Erythroblast (primary cell): ENCODE measurements around the gene ECEL1.

ENCODE experiments used
- DNase-seq, 2 experiments: peaks; one replicate each; lab custom pipeline; 2025; lab: John Stamatoyannopoulos, UW
- GATA1 ChIP-seq: IDR thresholded peaks from 2 replicates; pipeline ENCODE4 v1.6.1; 2011; ENCODE audit warnings: low read depth, mild to moderate bottlenecking, control low read depth, low read length, moderate library complexity
- POLR2A ChIP-seq: IDR thresholded peaks from 2 replicates; pipeline ENCODE4 v1.6.1; 2011; ENCODE audit warnings: mild to moderate bottlenecking, low read length

Gene ECEL1

DNA sequence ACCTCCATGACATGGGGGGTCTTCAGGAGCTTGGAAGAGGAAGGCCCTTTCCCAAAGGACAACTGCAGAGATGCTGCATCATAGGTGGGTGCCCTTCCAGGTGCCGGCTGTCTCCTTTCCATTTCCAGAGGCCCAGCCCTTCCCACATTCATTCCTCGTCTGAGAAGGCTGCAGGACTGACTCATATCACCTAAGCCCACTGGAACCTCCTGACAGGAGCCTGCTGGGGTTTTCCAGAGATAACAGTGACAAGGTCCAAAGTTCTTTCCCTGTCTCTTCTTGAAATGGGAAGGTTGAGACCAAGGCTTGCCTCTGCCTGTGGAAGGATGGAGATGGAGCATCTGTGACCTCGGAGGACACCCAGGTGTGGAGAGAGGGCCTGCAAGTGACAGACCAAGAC is 28.9 kb upstream of the ECEL1 start:
- TF ChIP-seq GATA1 (no peak), POLR2A (no peak)
- no peak for DNase-seq

DNA sequence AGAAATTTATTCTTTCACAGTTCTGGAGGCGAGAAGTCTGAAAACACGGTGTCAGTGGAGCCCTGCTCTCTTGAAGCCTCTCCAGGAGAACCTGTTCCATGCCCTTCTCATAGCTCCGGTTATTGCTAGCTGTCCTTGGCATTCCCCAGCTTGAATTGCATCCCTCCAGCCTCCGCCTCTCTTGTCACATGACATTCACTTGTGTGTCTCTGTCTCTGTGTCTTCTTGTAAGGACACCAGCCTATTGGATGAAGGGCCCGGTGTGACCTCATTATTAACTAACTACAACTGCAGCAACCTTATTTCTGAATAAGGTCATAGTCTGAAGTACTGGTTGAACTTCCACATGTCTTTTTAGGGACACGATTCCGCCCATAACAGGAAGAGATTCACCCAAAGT is 28.0 kb upstream of the ECEL1 start:
- TF ChIP-seq POLR2A: no peak
- no peak for TF ChIP-seq GATA1
- no peak for DNase-seq

DNA sequence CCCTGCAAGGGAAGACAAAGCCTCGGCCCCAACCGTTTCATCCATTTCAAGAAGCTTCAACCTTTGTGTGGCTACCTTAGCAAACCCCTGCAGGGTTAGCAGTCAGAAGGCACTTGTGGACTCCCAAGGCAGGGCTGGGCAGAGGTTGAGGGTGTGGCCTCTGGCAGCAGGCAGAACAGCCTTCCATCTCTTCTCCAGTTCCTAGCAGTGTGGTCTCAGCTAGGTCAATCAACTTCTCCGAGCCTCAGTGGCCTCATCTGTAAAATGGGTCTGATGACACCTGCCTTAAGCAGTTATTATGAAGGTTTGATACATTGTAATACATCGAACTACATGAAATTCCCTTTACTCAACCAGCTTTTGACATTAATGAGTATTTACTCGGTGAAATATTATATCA is 25.7 kb upstream of the ECEL1 start:
- no peak for DNase-seq
- TF ChIP-seq GATA1 (no peak), POLR2A (no peak)

DNA sequence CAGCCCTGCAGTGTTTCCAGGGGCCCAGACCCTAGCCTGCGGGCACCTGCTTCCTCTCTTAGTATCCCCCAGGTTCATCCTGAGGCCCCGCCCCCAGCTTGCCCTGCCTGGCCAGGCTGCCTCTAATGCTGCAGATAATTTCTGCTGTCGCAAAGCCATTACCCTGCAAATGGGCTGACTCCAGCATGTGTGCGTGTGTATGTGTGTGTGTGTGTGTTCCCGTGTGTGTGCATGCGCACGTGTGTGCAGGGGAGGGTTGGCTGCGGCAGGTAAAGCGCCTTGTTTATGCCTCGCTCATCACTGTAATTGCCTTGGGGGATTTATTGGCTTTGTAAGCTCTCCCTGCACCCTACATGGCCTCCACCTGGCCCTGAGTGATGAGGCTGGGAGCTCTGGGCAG is 25.0 kb upstream of the ECEL1 start:
- no peak for TF ChIP-seq POLR2A
- TF ChIP-seq GATA1: no peak
- DNase-seq: no peak

DNA sequence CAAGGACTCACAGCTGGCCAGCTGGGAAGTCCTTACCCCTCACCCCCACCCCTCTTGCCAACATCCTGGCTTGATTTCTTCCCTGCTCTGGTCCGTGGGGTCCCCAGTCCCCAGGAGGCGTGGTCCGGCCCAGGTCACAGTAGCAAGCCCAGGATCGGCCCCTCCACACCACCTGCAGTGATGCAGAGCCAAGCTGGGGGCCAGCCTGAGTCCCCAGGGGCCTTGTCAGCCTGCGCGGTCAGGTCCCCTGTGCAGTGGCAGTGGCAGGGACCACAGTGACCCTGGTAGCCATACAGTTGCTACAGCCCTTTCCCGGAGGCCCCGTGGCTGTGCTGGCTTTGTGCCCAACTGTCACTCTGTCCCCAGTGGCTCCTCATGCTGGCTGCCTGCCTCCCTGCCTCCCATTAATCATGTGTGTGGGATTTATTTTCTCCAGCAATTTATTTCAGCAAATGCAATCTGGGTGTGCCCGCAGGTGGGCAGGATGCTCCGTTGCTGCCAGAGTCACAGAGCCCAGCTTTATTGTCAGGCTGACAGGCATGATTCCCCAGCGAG is 23.8 kb upstream of the ECEL1 start:
- DNase-seq: no peak
- TF ChIP-seq GATA1: no peak
- TF ChIP-seq POLR2A: no peak

DNA sequence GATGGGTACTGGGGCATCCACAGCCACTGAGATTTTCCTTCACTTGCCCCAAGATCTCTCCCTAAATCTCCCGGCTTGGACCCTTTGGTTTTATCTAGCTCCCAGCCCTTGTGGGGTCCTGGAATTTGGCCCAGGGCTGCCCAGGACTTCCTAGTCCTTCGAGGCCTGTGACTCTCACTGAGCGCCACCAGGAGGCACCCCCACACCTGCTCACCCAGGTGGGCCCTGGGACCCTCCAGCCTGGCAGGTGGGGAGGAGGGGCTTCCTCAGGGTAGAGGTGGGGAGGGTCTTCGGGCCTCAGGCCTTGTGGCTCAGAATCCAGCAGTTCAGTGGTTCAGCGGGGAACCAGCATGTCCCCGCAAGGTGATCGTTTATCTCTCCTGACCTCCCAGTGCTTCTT is 20.6 kb upstream of the ECEL1 start:
- no peak for DNase-seq
- TF ChIP-seq POLR2A (no peak), GATA1 (no peak)

DNA sequence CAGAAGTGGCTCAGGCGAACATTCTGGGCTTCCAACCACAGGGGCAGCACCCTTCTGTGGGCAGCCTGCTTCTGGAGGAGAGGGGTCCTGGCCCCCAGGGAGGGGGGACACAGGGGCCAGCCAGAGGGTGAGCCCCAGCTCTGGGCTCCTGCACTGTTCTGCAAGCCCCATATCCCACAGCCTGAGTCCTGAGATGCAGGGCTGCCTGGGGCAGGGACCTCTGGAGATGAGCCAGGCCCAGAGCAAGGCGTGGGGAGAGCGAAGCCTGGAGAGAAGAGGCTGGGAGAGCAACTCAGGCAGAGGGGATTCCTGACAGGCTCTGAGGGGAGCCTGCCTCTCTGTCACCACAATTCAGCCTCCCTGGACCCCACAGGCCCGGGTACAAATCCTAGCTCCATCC is 19.1 kb upstream of the ECEL1 start:
- DNase-seq: no peak

DNA sequence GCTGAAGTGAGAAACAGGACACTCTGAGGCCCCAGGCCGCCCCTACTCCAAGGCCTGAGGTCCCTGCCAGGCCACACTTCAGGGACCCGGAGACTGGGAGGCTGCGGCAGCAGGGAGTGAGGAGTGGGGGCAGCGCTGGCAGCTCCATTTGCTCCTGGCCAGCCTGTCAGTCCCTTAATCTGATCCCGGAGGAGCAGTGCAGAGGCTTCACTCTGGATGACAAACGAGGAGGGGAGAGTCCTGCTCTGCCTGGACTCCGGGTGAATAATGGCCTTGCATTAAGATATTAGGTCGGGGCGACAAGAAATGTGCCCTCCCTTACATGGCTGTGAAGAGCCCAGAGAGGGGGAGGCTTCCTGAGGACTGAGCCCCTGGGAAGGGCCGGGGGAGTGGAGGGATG is 18.2 kb upstream of the ECEL1 start:
- no peak for TF ChIP-seq GATA1
- no peak for TF ChIP-seq POLR2A
- no peak for DNase-seq

More for the DNA sequence above, 19.1 kb upstream of the ECEL1 start:
- TF ChIP-seq POLR2A (no peak), GATA1 (no peak)

DNA sequence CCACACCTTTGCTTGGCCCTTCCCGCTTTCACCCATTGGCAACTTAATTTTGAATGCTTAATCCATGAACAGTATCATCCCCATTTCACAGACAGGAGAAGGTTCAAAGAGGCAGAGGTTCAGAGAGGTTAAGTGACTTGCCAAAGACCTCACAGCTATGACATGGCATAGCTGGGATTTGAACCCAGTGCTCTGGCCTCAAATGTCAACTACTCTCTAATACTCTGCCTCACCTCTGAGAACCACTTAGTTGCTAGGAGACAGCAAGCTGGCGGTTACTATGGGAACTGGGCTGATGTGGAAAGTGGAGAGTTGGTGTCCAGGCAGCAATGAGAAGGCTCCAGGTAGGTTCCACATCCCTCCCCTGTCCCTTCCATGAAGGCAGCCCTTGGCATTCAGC is 16.8 kb upstream of the ECEL1 start:
- DNase-seq: no peak
- TF ChIP-seq GATA1 (no peak), POLR2A (no peak)

DNA sequence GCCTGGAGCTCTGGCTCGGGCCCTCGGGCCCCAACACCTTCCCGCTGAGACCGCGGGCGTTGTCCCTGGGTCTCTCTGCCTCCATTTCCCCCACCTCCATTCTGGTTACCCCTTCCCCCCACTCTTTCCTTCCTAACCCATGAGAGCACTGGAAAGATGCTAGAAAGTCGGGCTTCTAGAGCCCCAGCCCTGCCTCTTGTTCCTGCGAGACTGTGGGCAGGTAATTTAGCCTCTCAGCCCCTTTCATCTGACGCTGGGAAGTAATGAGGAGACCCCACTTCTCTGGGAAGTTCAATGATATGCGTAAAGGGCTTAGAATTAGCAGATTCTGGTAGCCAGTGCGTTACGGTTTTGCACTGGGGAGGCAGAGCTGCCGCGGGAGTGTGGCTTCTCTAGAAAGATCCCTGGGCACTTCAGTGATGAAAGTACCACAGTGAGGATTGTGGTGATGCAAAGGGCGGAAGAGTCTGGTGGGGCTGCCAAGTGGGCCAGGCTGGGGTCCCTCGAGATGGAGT is 16.2 kb upstream of the ECEL1 start:
- DNase-seq: no peak
- TF ChIP-seq POLR2A (no peak), GATA1 (no peak)

DNA sequence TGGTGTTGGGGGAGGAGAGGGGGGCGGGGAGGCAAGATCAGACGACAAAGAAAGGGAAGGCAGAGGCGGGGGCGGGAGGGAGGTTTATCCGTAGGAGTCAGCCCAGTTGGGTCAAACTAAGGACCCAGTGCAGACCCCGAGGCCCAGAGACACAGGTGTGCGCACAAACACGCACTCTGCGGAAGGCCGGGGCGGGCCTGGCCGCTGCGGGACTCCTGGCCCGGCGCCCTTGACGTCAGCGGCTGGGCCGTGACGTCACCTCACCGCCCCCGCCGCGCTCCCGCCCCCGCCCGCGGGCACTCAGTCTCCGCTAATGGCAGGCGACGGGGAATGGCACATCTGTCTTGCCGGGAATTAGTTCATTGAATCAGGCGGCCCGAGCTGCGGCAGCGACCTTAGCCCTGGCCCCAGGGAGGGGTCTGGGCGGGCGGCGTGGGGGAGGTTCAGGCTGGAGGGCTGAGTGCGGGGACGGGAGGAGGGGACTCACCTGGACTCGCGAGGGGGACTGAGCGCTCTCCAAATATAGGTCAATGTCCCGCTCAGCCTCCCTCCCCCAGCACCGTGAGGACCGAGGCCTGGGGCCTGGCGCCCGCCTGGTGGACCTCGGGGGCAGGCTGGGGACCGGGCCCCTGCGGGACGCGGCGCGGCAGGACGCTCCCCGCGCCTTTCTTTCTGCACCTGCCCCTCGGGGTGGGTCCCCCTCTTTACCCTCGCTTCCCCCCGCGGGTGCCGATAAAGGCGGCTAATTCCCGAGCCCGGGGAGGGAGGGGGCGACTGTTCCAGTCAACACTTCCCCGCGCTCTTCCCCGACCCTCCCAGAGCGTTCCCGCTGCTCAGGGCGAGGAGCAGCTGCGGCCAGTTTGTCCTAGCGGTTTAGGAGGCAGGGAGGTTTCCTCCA is 15.5 kb upstream of the ECEL1 start:
- DNase-seq: peak; percentile 15 to 39
- TF ChIP-seq POLR2A: no peak
- no peak for TF ChIP-seq GATA1

DNA sequence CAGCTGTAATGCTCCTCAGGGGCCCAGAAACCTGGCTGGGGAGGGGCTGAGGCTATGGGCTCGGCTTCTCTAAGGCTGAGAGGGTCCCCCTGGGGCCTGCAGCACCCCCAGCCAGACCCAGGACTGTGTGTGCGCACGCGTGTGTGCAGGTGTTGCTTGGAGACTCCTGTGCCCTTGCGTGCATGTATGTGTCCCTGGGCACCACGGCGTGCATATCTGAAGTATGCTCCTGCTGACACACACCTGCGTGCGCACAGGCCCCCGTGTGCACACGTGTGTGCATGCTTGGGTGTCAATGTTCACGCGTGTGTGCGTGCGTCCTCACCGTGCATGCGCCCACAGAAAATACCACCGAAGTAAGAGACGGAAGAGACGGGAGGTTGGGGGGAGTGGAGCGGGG is 14.9 kb upstream of the ECEL1 start:
- TF ChIP-seq GATA1 (no peak), POLR2A (no peak)
- DNase-seq: no peak

DNA sequence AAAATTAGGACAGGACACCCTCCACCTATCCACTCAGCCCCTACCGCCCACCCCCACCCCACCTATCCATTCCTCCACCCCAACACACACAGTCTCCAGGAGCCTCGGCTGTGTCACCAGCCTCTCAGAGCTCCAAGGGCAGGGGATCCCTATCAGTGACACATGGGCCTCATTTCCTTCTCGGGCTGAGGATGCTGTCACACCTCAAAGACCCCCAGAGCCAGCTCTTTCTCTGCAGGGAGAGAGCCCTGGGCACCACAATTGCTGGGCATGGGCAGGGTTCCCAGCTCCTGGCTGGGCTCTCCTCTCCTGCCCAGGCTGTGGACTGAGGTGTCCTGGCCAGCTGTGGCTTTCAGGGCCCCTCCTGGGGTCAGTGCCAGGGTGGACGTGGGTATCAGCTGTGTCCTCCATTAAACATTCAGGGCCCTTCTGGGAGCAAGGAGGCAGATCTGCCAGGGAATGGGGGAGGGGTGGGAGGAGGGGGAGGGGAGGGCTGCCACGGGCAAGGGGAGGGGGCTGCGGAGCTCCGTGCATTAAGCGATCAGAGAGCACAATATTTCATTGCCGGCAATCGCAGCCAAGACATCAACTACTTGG is 14.3 kb upstream of the ECEL1 start:
- TF ChIP-seq GATA1 (no peak), POLR2A (no peak)
- DNase-seq: no peak

DNA sequence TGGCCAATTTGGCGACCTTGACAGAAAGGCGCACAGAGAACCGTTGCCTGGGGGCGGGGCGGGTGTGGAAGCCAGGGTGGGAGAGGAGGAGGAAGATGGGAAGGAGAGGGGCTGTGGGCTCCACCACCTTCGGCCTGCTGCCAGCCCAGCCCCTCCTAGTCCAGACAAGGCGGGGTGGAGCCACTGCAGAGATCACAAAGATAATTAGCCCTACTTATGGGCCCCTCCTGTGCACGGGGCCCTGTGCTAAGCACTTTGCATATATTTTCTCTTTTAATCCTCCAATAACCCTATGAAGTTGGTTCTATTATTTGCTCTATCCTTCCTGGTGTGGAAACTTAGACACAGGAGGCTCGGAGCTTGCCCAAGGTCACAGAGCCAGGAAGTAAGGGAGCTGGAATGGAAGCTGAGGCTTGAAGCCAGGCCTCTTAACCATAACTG is 13.7 kb upstream of the ECEL1 start:
- DNase-seq: no peak
- no peak for TF ChIP-seq GATA1
- no peak for TF ChIP-seq POLR2A

DNA sequence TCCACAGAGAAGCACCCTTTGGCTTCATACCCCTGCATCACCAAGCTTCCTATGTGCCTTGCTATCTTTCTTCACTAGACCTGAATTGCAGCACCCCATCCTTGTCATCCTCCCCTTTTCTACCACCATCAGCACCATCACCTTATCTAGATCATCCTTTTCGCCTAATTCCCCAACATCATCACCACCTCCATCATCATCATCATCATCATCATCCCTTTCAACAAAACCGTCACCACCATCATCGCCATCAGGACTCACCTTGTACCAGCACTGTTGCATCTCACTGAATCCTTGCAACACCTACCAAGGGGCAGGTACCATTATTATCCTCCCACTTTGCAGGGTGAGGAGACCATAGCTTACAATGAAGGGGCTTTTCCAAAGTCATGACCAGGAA is 10.8 kb upstream of the ECEL1 start:
- DNase-seq: no peak
- TF ChIP-seq POLR2A (no peak), GATA1 (no peak)
